ENCODE measurements around the gene GOLT1A. TPM values are rescaled to one million over a fixed set of nuclear protein-coding genes. Genes with fewer than 3 reads are reported as not detected.

GOLT1A gene
- total and polyA plus RNA-seq, 10 of the 15 experiments (the other 5 are each of a cell fraction or from before 2014, with no cell fraction given) = 0.09 to 0.46 TPM; not detected in 8

- TF ChIP-seq SUPT20H (IDR thresholded peaks at IDR 0.05; ENCODE audit: borderline replicate concordance, control insufficient read depth, low read depth, low read length) (no peak), EED (IDR thresholded peaks at IDR 0.05; ENCODE audit: low read depth) (no peak), GABPA (IDR thresholded peaks at IDR 0.05; ENCODE audit: low read depth) (no peak), NFYA (IDR thresholded peaks at IDR 0.05; ENCODE audit: borderline replicate concordance, low read depth, low read length) (no peak), IRF4 (IDR thresholded peaks at IDR 0.05; ENCODE audit: low read depth, low read length) (no peak), CBFB (IDR thresholded peaks at IDR 0.05; ENCODE audit: low read depth) (no peak), ZBED1 (IDR thresholded peaks at IDR 0.05; ENCODE audit: borderline replicate concordance) (no peak), PAX8 (IDR thresholded peaks at IDR 0.05) (no peak), CEBPB (IDR thresholded peaks at IDR 0.05; ENCODE audit: borderline replicate concordance in 1 of 2, low read depth in 2 of 2, low read length in 2 of 2) (0 out of 4 replicates have a peak, but pooled peaks of 1 of the 2 experiments have one; percentile 15), IKZF2 (IDR thresholded peaks at IDR 0.05) (peak; percentile 31 to 40; a peak in 2 of 4 replicates), TARDBP (IDR thresholded peaks at IDR 0.05; ENCODE audit: borderline replicate concordance) (no peak), FOS (IDR thresholded peaks at IDR 0.05; ENCODE audit: borderline replicate concordance, extremely low read depth, insufficient read length) (no peak), TCF7 (IDR thresholded peaks at IDR 0.05; ENCODE audit: borderline replicate concordance) (no peak), POLR2AphosphoS2 (IDR thresholded peaks at IDR 0.05; ENCODE audit: low read depth, low read length) (no peak), TBL1XR1 (IDR thresholded peaks at IDR 0.05; ENCODE audit: low read depth, low read length) (no peak), BACH1 (IDR thresholded peaks at IDR 0.05; ENCODE audit: borderline replicate concordance) (no peak), POLR2AphosphoS5 (IDR thresholded peaks at IDR 0.05; ENCODE audit: low read length) (no peak), EZH2 (IDR thresholded peaks at IDR 0.05; ENCODE audit: borderline replicate concordance, control insufficient read depth, low read depth, low read length) (no peak), NFIC (IDR thresholded peaks at IDR 0.05; ENCODE audit: low read depth, low read length) (no peak), BCL11A (IDR thresholded peaks at IDR 0.05; ENCODE audit: low read depth, low read length) (0 out of 2 replicates have a peak, but pooled peaks have one; percentile 6), IKZF1 (conservative IDR thresholded peaks at IDR 0.05) (peak; percentile 86), NR2F1 (conservative IDR thresholded peaks at IDR 0.05) (peak; percentile 82)
- TF ChIP-seq, protein P1, sequence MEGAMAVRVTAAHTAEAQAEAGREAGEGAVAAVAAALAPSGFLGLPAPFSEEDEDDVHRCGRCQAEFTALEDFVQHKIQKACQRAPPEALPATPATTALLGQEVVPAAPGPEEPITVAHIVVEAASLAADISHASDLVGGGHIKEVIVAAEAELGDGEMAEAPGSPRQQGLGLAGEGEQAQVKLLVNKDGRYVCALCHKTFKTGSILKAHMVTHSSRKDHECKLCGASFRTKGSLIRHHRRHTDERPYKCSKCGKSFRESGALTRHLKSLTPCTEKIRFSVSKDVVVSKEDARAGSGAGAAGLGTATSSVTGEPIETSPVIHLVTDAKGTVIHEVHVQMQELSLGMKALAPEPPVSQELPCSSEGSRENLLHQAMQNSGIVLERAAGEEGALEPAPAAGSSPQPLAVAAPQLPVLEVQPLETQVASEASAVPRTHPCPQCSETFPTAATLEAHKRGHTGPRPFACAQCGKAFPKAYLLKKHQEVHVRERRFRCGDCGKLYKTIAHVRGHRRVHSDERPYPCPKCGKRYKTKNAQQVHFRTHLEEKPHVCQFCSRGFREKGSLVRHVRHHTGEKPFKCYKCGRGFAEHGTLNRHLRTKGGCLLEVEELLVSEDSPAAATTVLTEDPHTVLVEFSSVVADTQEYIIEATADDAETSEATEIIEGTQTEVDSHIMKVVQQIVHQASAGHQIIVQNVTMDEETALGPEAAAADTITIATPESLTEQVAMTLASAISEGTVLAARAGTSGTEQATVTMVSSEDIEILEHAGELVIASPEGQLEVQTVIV (IDR thresholded peaks at IDR 0.05; ENCODE audit: borderline replicate concordance, partially characterized antibody) = no peak
- TF ChIP-seq, protein P2, sequence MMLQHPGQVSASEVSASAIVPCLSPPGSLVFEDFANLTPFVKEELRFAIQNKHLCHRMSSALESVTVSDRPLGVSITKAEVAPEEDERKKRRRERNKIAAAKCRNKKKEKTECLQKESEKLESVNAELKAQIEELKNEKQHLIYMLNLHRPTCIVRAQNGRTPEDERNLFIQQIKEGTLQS (IDR thresholded peaks at IDR 0.05; ENCODE audit: borderline replicate concordance, extremely low read depth, low read depth, low read length) = no peak
- TF ChIP-seq, protein P3, sequence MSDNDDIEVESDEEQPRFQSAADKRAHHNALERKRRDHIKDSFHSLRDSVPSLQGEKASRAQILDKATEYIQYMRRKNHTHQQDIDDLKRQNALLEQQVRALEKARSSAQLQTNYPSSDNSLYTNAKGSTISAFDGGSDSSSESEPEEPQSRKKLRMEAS (IDR thresholded peaks at IDR 0.05; ENCODE audit: low read depth, low read length) = no peak
Measured at GRCh38 chr1:204213668-204214662, at the start of gene GOLT1A (continued).
